Pancreas (tissue), 10 donors: ENCODE measurements around the gene ZNF718. TPM values are rescaled to one million over a fixed set of nuclear protein-coding genes. Genes with fewer than 3 reads are reported as not detected.
"Not testable (repeated sequence)": the region's sequence is repeated elsewhere in the genome, so short reads cannot be mapped to it uniquely, and the experiment has no call there.

Experiments
- ATAC-seq, 4 donors: fragments of 200-7000 bp; cut with Tn5 transposase; one replicate each; pipeline versions ENCODE4 v1.8.0 to v1.9.1; 2020; ENCODE audit warnings: mild to moderate bottlenecking in 4 of 4, moderate library complexity in 4 of 4
- DNase-seq, 6 donors: peaks; one replicate each; pipeline ENCODE4 v3.0.0-alpha.2; 2020
- FAIRE-seq: peaks from 2 replicates; lab custom pipeline; 2012; peaks lifted over from hg19 to GRCh38; lab: Jason Lieb, UNC
- H3K27ac ChIP-seq, 4 donors: fragments of 200-600 bp; sonication (generic); 1 replicate in 3 of 4; 2 replicates in 1 of 4; pipeline versions ENCODE4 v1.5.0 to v1.8.0; 2020
- H3K27me3 ChIP-seq, 4 donors: fragments of 200-600 bp; one replicate each; pipeline ENCODE4 v1.8.0; 2021
- H3K36me3 ChIP-seq, 3 donors: fragments of 200-600 bp; sonication (generic) in 1 of 3; one replicate each; pipeline versions ENCODE4 v1.5.0 to v1.8.0; 2020 to 2021
- H3K4me1 ChIP-seq, 3 donors: fragments of 200-600 bp; one replicate each; pipeline ENCODE4 v1.8.0; 2021
- H3K4me3 ChIP-seq, 4 donors: fragments of 200-600 bp; sonication (generic) in 2 of 4; one replicate each; pipeline versions ENCODE4 v1.5.0 to v1.8.0; 2020 to 2021
- H3K9me3 ChIP-seq, 4 donors: fragments of 200-600 bp; one replicate each; pipeline ENCODE4 v1.8.0; 2021
- WGBS, 2 donors: extraction: QIAGEN DNeasy Blood & Tissue Kit; methylation state at CpG; one replicate each; pipeline ENCODE4 v1.1.7; 2013; 5-methylcytosine and 5-hydroxymethylcytosine counted together
- intact Hi-C, 3 donors: fragments of 100-400 bp; cut with DNase I; formaldehyde crosslinking; loops; one replicate each; pipeline versions ENCODE4 v1.11.1 to v1.14.2; 2022
- polyA plus RNA-seq, 2 donors: library from polyadenylated mRNA; stranded (reverse); fragments of 200-250 nt; gene quantifications; one replicate each; pipeline ENCODE4 v1.2.3, GENCODE V29; 2013
- total RNA-seq, 6 donors: library from RNA; stranded (reverse); fragmentation: NEBNext Ultra II Directional in 4 of 6; extraction: Animal tissue kit (Norgen Biotek cat#: 25700) in 4 of 6; gene quantifications; one replicate each; pipeline versions ENCODE4 v1.2.1 to v1.2.4, GENCODE V29; 2021 to 2023
- TF ChIP-seq, protein P1 (sequence below), 4 donors: fragments of 200-600 bp; sonication (generic) in 3 of 4; IDR thresholded peaks; one replicate each; pipeline versions ENCODE4 v1.5.0 to v1.8.0; 2021; ENCODE audit warnings: antibody characterized with exemption in 4 of 4
- donor health status: healthy with polysubstance abuse.
- donor health status: DM: no; HTN: no; CAD: no; lungs with moderate emphysema.
- donor health status: DM: no; HTN: no; CAD: no.
- donor health status: control.
- donor health status: control.
- donor health status: Bipolar disorder and iron deficiency.
- donor health status: DM: yes; HTN: yes; CAD: no.
- donor health status: DM: no; HTN: no; CAD: no.
- donor health status: DM: no; HTN: no; CAD: no.
- donor health status: DM: yes; HTN: yes; CAD: no.

Gene ZNF718
- total and polyA plus RNA-seq, 8 donors = 1.2 to 5.8 (median 2.1) TPM

DNA sequence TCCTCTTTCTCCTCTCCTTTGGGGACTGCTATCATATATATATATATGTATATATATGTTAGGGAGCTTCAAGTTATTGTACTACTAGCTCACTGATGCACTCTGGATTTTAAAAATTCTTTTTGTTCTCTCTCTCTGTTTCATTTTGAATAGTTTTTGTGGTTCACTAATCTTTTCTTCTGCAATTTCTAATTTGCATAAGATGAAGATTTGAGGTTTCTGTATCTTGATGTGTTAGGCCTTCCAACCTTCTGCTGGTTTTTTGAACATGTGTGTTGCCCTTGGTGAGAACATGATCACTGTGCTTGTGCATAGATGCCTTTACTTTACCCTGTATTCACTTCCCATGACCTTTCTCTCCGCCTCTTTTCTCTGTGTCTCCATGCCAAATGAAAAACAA lies 7.8 kb upstream of the ZNF718 start:
- no peak for FAIRE-seq
- no peak for DNase-seq
- no peaks in the 10 kb centered on the region for H3K27me3 ChIP-seq
- no peaks in the 10 kb centered on the region for H3K4me1 ChIP-seq
- no peak overlapping the region for H3K4me3 ChIP-seq
- no peaks in the 10 kb centered on the region for H3K9me3 ChIP-seq
- TF ChIP-seq, protein P1, sequence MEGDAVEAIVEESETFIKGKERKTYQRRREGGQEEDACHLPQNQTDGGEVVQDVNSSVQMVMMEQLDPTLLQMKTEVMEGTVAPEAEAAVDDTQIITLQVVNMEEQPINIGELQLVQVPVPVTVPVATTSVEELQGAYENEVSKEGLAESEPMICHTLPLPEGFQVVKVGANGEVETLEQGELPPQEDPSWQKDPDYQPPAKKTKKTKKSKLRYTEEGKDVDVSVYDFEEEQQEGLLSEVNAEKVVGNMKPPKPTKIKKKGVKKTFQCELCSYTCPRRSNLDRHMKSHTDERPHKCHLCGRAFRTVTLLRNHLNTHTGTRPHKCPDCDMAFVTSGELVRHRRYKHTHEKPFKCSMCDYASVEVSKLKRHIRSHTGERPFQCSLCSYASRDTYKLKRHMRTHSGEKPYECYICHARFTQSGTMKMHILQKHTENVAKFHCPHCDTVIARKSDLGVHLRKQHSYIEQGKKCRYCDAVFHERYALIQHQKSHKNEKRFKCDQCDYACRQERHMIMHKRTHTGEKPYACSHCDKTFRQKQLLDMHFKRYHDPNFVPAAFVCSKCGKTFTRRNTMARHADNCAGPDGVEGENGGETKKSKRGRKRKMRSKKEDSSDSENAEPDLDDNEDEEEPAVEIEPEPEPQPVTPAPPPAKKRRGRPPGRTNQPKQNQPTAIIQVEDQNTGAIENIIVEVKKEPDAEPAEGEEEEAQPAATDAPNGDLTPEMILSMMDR (IDR thresholded peaks at IDR 0.05) = no peak
- H3K36me3 ChIP-seq = no peaks in the 10 kb centered on the region
- H3K27ac ChIP-seq = no peak overlapping the region
- intact Hi-C loops = no loop called here
- WGBS, 2 donors = 75 to 90% methylated on average over 1 of the region's 1 CpG
- no peak for ATAC-seq

DNA sequence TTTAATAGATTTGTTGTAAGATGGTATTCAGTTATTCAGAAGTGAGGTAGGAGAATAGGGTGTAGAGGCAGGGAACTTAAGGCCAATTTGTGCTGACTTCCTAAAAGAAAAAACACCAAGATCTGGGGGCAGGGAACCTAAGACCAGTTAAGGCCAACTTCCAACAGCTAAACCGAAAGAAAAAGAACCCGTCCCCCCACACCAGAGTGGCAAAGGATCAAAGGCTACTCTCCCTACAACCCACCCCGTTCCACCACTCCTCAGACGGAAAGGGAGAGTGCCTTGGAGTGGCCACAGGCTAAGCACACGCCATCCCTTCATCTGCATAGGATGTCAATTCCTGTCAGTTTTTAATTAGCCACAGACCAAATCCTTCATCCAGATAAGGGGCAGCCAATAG lies 3.7 kb upstream of the ZNF718 start:
- ATAC-seq (no peak), FAIRE-seq (no peak), DNase-seq (no peak)
- Histone ChIP-seq H3K36me3 (no peaks in the 10 kb centered on the region), H3K9me3 (no peaks in the 10 kb centered on the region), H3K27me3 (no peaks in the 10 kb centered on the region), H3K4me1 (no peaks in the 10 kb centered on the region), H3K27ac (no peak overlapping the region), H3K4me3 (no peak overlapping the region)
- WGBS, 2 donors = 59 to 61% methylated on average over 5 of the region's 5 CpGs
- intact Hi-C loops = no loop called here
- TF ChIP-seq, protein P1 (IDR thresholded peaks at IDR 0.05) = no peak

DNA sequence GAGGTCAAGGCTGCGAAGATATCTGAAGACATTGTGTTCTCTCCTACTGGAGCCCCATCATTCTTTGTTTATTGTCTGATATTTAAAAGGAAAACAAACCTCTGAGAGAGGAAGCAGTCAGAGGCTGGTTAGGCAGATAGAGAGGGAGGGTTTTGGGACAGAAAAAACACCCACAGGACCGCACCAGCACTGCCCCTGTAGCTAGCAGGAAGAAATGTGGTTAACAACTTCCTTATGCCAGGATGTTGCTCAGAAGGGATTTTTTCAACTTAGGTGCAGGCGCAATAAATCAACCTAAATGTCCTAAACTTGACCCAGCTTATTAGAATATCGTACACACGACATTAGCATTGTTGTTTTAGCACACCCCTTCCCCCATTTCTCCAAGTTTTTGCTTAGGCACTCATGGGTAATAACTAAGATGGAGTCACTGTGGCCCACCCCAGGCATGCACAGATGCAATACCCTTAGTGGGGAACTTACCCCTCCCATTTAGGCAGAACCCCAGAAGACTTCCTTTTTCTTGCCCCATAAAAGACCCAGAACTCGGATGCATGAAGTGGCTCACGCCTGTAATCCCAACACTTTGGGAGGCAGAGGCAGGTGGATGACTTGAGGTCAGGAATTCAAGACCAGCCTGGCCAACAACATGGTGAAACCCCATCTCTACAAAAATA lies 2.8 kb upstream of the ZNF718 start:
- no peaks in the 10 kb centered on the region for H3K9me3 ChIP-seq
- intact Hi-C loops = no loop called here
- H3K36me3 ChIP-seq = no peaks in the 10 kb centered on the region
- TF ChIP-seq, protein P1 (IDR thresholded peaks at IDR 0.05) = no peak
- H3K4me3 ChIP-seq = no peak overlapping the region
- DNase-seq (no peak), FAIRE-seq (no peak), ATAC-seq (no peak)
- H3K27me3 ChIP-seq = no peaks in the 10 kb centered on the region
- H3K27ac ChIP-seq = no peak overlapping the region
- WGBS, 2 donors = 77 to 79% methylated on average over 7 of the region's 7 CpGs
- peaks cover 0 to 5% (median 0%) of the 10 kb centered on the region in 3 donors for H3K4me1 ChIP-seq

DNA sequence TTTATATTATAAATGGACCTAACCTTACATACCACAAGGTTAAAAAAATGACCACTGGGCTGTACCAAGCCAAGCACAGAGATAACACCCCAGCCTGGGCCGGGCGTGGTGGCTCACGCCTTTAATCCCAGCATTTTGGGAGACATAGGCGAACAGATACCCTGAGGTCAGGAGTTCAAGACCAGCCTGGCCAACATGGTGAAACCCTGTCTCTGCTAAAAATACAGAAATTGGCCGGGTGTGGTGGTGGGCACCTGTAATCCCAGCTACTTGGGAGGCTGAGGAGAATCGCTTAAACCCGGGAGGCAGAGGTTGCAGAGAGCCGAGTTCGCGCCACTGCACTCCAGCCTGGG lies 403 bp upstream of the ZNF718 start:
- ATAC-seq, FAIRE-seq, H3K36me3 ChIP-seq, DNase-seq, H3K9me3 ChIP-seq, H3K27me3 ChIP-seq, H3K4me1 ChIP-seq, intact Hi-C loops: not testable (repeated sequence)
- WGBS, 2 donors = 43 to 44% methylated on average over 10 of the region's 10 CpGs
- Histone ChIP-seq H3K27ac (peak overlapping the region; percentile 77 to 90 (median 84)), H3K4me3 (peak overlapping the region; percentile 70 to 98 (median 88))

DNA sequence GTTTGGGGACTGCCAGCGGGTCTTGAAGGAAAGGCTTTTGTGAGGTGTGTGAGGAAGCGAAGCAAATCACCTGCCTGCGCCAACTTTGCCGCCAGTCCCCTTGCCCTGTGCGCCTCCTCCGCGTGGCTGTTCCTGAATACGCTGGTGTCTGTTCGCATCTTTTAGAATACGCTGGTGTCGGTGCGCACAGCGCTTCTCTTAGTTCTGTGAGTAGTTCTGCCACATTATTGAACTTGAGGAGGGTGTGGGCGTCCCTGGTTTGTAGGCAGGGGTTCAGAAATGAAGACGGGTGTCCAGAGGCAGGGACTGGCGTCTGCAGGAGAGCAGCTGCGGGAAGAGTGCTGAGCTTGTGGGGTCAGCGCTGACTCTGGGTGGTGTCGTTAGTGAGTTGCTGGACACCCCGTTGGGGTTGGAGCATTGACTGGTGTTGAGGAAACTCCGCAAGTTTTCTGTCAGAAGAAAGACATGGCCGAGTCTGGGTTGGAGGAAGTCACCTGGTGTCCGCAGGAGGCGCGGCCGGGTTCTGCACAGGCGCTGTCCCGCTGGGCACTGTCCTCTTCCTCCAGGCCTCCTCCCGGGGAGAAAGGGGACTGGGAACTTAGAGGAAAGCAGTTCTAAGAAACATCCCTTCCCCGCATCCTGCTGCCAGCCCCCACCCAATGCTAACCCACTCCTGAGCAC lies 930 bp downstream of the ZNF718 start:
- 0 to 1% methylated on average over 30 of the region's 30 CpGs for WGBS, 2 donors
- ATAC-seq (peak; percentile 65 to 80 (median 76)), FAIRE-seq (no peak), DNase-seq (peak; percentile 43 to 80 (median 58))
- Histone ChIP-seq H3K4me3 (peak overlapping the region; percentile 70 to 98 (median 88)), H3K4me1 (peaks cover 0 to 5% (median 0%) of the 10 kb centered on the region in 3 donors), H3K36me3 (no peaks in the 10 kb centered on the region), H3K27me3 (no peaks in the 10 kb centered on the region), H3K9me3 (no peaks in the 10 kb centered on the region), H3K27ac (peak overlapping the region; percentile 77 to 90 (median 84))
- intact Hi-C loops = no loop called here
- TF ChIP-seq, protein P1 (IDR thresholded peaks at IDR 0.05) = no peak
